CD4-positive, alpha-beta T cell treated with Interleukin-4 for 4 hours (primary cell): Measurements from ENCODE around the gene DHRSX.
"Not testable (repeated sequence)": the region's sequence is repeated elsewhere in the genome, so short reads cannot be mapped to it uniquely, and the experiment has no call there.

Experiments used
- DNase-seq: peaks from one replicate; pipeline ENCODE4 v3.0.0-alpha.2; 2020

DHRSX gene

DNA sequence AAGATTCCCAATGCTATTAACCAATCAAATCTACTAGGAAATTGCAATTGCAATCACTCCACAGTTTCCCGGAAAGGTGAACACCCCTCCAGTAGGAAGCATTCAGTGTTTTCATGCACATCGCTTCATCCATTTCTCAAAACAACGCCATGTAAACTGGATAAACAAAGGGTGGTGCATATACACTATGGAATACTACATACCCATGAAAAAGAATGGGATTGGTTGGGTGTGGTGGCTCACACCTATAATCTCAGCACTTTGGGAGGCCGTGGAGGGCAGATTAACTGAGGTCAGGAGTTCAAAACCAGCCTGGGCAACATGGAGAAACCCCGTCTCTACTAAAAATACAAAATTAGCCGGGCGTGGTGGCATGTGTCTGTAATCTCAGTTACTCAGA, 29.1 kb downstream of the DHRSX start:
- DNase-seq, result no peak

GRCh38 chrX:2471126-2471525, 29.6 kb downstream of the DHRSX start:
- DNase-seq, result not testable (repeated sequence)

DNA sequence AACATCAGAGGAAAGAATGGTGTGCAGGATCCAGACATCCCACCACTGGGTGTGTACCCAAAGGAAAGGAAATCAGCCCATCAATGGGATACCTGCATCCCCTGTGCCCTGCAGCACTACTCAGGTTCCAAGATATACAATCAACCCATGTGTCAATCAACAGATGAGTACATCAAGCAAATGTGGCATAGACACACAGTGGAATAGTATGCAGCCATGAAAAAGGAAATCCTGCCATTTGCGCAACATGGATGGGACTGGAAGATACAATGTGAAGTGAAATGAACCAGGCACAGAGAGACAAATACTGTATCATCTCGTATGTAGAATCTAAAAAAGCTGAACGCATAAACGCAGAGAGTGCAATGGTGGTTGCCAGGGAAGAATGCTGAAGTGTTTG, 30.9 kb downstream of the DHRSX start:
- not testable (repeated sequence) for DNase-seq

GRCh38 chrX:2469196-2469685, 31.5 kb downstream of the DHRSX start:
- DNase-seq, result no peak

GRCh38 chrX:2468261-2469195, 32.2 kb downstream of the DHRSX start:
- DNase-seq, result no peak

GRCh38 chrX:2466876-2467656, 33.7 kb downstream of the DHRSX start:
- DNase-seq, result no peak

DNA sequence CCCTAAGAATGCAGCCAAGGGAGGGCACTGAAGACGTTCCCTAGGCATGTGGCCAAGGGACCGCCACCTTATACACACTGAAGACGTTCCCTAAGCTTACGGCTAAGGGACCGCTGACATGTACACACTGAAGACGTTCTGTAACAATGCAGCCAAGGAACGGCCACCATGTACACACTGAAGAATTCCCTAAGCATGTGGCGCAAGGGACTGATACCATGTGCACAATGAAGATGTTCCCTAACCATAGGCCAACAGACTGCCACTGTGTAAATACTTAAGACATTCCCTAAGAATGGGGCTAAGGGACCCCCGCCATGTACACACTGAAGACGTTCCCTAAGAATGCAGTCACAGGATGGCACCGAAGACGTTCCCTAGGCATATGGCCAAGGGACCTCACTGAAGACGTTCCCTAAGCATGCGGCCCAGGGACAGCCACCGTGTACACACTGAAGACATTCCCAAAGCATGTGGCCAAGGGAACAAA, 36.1 kb downstream of the DHRSX start:
- DNase-seq, result no peak

DNA sequence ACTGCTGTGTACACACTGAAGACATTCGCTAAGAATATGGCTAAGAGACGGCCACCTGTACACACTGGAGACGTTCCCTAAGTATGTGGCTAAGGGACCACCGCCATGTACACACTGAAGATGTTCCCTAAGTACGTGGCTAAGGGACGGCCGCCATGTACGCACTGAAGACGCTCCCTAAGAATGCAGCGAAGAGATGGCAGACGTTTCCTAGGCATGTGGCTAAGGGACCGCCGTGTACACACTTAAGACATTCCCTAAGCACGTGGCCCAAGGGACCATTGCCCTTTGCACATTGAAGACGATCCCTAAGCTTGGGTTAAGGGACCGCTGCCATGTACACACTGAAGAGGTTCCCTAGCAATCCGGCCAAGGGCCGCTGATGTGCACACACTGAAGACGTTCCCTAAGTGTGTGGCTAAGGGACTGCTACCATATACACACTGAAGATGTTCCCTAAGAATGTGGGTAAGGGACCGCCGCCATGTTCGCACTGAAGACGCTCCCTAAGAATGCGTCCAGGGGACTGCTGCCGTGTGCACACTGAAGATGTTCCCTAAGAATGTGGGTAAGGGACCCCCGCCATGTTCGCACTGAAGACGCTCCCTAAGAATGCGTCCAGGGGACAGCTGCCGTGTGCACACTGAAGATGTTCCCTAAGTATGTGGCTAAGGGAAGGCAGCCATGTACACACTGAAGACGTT, 36.7 kb downstream of the DHRSX start:
- DNase-seq, result no peak

GRCh38 chrX:2463481-2463880, 37.3 kb downstream of the DHRSX start:
- DNase-seq, result not testable (repeated sequence)

GRCh38 chrX:2462780-2463179, 38.0 kb downstream of the DHRSX start:
- DNase-seq, result no peak

DNA sequence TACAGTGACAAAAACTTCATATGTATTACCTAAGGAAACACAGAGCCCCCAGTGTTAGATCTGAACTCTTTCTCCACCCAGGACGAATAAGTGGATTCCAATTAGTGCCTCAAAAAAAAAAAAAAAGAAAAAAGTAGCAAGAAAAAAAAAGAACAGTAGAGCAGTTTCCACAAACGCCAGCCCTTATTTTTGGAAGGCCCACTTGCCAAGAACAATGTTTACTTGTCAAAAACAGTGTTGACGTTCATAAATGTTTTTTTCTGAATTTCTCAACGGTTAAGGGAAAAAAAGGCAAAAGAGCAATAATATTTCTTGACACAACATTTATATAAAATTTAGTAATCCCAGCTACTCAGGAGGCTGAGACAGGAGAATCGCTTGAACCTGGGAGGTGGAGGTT, 38.7 kb downstream of the DHRSX start:
- DNase-seq, result no peak

DNA sequence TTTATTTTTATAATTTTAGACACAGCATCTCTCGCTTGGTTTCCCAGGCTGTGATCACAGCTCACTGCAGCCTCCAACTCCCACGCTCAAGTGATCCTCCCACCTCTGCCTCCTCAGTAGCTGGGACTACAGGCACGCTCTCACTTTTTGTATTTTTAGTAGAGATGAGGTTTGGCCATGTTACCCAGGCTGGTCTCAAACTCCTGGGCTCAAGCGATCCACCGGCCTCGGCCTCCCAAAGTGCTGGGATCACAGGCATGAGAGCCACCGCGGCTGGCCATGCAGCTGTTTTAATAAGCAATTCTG, 39.1 kb downstream of the DHRSX start:
- DNase-seq, result no peak

GRCh38 chrX:2460821-2461710, 39.7 kb downstream of the DHRSX start:
- not testable (repeated sequence) for DNase-seq

DNA sequence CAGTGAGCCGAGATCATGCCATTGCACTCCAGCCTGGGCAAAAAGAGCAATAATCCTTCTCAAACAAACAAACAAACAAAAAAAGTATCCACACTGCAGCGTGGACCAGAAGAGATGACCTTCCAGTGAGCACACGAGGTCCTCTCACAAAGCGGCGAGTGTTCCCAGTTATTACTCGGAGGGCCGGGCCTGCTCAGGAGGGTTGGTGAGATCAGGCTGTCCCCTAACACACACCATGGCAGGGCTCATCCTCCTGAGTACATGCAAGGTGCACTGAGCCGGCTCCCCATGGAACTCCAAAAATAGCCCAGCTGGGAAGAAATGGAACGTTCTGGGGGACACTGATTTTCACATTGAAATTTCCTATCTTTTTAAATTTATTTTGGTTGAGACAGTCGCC, 40.7 kb downstream of the DHRSX start:
- not testable (repeated sequence) for DNase-seq

DNA sequence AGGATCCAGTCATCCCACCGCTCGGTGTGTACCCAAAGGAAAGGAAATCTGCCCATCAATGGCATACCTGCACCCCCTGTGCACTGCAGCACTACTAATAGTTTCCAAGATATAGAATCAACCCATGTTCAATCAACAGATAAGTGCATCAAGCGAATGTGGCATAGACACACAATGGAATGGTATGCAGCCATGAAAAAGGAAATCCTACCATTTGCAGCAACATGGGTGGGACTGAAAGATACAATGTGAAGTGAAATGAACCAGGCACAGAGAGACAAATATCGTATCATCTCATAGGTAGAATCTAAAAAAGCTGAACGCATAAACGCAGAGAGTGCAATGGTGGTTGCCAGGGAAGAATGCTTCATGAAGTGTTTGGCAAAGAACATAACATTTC, 42.5 kb downstream of the DHRSX start:
- DNase-seq, result no peak

GRCh38 chrX:2457289-2458133, 43.3 kb downstream of the DHRSX start:
- DNase-seq, result no peak

DNA sequence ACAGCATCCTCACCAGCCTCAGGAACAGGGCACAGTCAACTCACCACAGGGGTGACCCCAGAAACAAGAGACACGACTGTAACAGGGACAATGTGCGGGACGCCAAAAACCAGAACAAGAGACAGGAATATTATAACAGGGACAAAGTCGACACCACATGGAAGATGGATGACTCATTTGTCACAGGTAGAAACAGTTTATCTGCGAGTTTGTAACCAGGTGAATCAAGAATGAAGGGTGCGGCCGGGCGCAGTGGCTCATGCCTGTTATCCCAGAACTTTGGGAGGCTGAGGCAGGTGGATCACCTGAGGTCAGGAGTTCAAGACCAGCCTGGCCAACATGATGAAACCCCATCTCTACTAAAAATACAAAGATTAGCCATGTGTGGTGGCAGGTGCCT, 44.7 kb downstream of the DHRSX start:
- not testable (repeated sequence) for DNase-seq

DNA sequence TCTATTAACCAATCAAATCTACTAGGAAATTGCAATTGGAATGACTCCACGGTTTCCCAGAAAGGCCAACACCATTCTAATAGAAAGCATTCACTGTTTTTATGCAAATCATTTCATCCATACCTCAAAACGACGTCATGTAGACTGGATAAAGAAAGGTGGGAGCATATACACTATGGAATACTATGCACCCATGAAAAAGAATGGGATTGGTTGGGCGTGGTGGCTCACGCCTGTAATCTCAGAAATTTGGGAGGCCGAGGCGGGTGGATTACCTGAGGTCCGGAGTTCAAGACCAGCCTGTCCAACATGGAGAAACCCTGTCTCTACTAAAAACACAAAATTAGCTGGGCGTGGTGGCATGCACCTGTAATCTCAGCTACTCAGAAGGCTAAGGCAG, 46.2 kb downstream of the DHRSX start:
- not testable (repeated sequence) for DNase-seq

DNA sequence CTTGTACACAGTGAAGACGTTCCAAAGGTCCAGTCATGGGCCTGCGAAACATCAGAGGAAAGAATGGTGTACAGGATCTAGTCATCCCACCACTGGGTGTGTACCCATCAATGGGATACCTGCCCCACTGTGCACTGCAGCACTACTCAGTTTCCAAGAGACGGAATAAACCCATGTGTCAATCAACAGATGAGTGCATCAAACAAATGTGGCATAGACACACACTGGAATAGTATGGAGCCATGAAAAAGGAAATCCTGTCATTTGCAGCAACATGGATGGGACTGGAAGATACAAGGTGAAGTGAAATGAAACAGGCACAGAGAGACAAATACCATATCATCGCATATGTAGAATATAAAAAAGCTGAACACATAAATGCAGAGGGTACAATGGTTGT, 48.0 kb downstream of the DHRSX start:
- no peak for DNase-seq

DNA sequence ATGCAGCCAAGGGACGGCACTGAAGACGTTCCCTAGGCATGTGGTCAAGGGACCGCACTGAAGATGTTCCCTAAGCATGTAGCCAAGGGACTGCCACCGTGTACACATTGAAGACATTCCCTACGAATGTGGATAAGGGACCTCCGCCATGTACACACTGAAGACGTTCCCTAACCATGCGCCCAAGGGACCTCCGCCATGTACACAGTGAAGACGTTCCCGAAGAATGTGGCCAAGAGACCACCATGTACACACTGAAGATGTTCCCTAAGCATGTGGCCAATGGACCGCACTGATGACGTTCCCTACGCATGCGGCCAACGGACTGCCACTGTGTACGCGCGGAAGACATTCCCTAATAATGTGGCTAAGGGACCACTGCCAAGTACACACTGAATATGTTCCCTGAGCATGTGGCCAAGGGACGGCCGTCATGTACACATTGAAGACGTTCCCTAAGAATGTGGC, 48.4 kb downstream of the DHRSX start:
- no peak for DNase-seq
